Measurements from ENCODE around the gene RENBP. TPM values are rescaled to one million over a fixed set of nuclear protein-coding genes. Genes with fewer than 3 reads are reported as not detected.

The RENBP gene
- total and polyA plus RNA-seq, 9 of the 15 experiments (the other 6 are each of a cell fraction or from before 2014, with no cell fraction given) = 0.07 to 14.8 (median 10.6) TPM; not detected in 1

DNA sequence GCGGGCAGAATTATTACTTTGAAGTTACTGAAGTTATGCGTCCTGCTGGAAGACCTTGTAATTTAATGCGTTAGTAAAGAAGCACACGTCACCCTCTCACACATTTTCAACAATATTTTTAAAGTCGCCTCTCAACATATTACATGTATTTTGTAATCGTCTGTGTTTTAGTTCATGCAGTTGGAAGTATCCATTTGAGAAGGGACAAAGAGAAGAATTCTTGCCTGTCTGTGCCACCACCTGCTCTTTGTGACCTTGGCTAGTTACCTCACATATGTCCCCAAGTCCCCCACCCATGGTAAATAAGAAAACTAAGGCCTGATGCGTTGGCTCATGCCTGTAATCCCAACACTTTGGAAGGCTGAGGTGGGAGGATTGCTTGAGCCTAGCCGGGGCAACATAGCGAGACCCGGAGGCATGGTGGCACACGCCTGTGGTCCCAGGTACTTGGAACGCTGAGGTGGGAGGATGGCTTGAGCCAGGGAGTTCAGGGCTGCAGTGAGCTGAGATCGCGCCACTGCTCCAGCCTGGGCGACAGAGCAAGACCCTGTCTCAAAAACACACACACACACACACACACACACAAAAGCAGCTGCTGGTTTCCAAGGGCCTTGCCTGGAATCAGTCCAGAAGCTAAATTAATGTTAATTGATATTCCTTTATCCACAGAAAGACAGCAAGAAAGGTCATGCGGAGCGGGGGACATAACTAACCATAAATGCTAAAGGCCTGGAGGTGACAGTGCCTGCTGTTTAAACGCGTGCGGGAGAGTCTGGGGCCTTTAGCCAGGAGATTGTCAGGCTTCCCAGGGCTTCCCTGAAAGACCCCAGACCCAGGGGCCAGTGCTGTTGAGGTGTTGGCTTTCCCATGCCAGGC, 28.9 kb upstream of the RENBP start (continued):
- TF ChIP-seq, protein P1, sequence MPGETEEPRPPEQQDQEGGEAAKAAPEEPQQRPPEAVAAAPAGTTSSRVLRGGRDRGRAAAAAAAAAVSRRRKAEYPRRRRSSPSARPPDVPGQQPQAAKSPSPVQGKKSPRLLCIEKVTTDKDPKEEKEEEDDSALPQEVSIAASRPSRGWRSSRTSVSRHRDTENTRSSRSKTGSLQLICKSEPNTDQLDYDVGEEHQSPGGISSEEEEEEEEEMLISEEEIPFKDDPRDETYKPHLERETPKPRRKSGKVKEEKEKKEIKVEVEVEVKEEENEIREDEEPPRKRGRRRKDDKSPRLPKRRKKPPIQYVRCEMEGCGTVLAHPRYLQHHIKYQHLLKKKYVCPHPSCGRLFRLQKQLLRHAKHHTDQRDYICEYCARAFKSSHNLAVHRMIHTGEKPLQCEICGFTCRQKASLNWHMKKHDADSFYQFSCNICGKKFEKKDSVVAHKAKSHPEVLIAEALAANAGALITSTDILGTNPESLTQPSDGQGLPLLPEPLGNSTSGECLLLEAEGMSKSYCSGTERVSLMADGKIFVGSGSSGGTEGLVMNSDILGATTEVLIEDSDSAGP (CRISPR knock-in tag; IDR thresholded peaks at IDR 0.05) = no peak
- peak; percentile 55 for TF ChIP-seq KDM5B (IDR thresholded peaks at IDR 0.05; ENCODE audit: insufficient replicate concordance, low read depth, low read length)
- 0 out of 2 replicates have a peak, but pooled peaks have one; percentile 37 for TF ChIP-seq ARID4B (CRISPR knock-in tag; IDR thresholded peaks at IDR 0.05)
- TF ChIP-seq, protein P2, sequence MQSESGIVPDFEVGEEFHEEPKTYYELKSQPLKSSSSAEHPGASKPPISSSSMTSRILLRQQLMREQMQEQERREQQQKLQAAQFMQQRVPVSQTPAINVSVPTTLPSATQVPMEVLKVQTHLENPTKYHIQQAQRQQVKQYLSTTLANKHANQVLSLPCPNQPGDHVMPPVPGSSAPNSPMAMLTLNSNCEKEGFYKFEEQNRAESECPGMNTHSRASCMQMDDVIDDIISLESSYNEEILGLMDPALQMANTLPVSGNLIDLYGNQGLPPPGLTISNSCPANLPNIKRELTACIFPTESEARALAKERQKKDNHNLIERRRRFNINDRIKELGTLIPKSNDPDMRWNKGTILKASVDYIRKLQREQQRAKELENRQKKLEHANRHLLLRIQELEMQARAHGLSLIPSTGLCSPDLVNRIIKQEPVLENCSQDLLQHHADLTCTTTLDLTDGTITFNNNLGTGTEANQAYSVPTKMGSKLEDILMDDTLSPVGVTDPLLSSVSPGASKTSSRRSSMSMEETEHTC (IDR thresholded peaks at IDR 0.05) = no peak
- TF ChIP-seq NR4A1 (CRISPR knock-in tag; IDR thresholded peaks at IDR 0.05) = no peak
- no peak for TF ChIP-seq NR4A1 (tag; IDR thresholded peaks at IDR 0.05)
- TF ChIP-seq, protein P3, sequence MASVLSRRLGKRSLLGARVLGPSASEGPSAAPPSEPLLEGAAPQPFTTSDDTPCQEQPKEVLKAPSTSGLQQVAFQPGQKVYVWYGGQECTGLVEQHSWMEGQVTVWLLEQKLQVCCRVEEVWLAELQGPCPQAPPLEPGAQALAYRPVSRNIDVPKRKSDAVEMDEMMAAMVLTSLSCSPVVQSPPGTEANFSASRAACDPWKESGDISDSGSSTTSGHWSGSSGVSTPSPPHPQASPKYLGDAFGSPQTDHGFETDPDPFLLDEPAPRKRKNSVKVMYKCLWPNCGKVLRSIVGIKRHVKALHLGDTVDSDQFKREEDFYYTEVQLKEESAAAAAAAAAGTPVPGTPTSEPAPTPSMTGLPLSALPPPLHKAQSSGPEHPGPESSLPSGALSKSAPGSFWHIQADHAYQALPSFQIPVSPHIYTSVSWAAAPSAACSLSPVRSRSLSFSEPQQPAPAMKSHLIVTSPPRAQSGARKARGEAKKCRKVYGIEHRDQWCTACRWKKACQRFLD (CRISPR knock-in tag; IDR thresholded peaks at IDR 0.05) = 0 out of 2 replicates have a peak, but pooled peaks have one; percentile 62
- TF ChIP-seq HDGF (IDR thresholded peaks at IDR 0.05) = peak; percentile 80; the same call in 1 of the 2 replicates
- TF ChIP-seq ZNF121 (CRISPR knock-in tag; conservative IDR thresholded peaks at IDR 0.05) = peak; percentile 100
- TF ChIP-seq ZNF766 (CRISPR knock-in tag; conservative IDR thresholded peaks at IDR 0.05) = 0 out of 2 replicates have a peak, but pooled peaks have one; percentile 31
- no peak for TF ChIP-seq NEUROD1 (IDR thresholded peaks at IDR 0.05; ENCODE audit: borderline replicate concordance, low read depth, low read length, partially characterized antibody)
- TF ChIP-seq SOX6 (IDR thresholded peaks at IDR 0.05) = no peak
- peak; percentile 44; the same call in 1 of the 2 replicates for TF ChIP-seq SUPT5H (IDR thresholded peaks at IDR 0.05)
- no peak for TF ChIP-seq TFE3 (CRISPR knock-in tag; IDR thresholded peaks at IDR 0.05)
- 0 out of 2 replicates have a peak, but pooled peaks have one; percentile 44 for TF ChIP-seq BRD4 (IDR thresholded peaks at IDR 0.05)
- TF ChIP-seq HEY1 (CRISPR knock-in tag; IDR thresholded peaks at IDR 0.05; ENCODE audit: borderline replicate concordance) = no peak
